Endothelial cell of umbilical vein (primary cell): ENCODE data around the gene DDX10. TPM values are rescaled to one million over a fixed set of nuclear protein-coding genes. Genes with fewer than 3 reads are reported as not detected.

ENCODE experiments used
- BruUV-seq: library from RNA; stranded (reverse); fragments of 400-500 nt; replicated peaks from 2 replicates; lab custom pipeline; 2021; lab: Mats Ljungman, UMichigan
- CTCF ChIA-PET: fragments of 300-600, 350-600 bp; sonication (Branson Sonifier 250); formaldehyde crosslinking; loops from one replicate; lab custom pipeline; 2021; ENCODE audit warnings: antibody characterized with exemption, inconsistent platforms; lab: Charles Lee
- POLR2A ChIA-PET: fragments of 300-600, 350-600 bp; sonication (Branson Sonifier 250); formaldehyde crosslinking; loops from one replicate; lab custom pipeline; 2021; ENCODE audit warnings: antibody characterized with exemption, inconsistent platforms; lab: Charles Lee
- DNase-seq: peaks from one replicate; pipeline ENCODE4 v3.0.0-alpha.2; 2011; ENCODE audit warnings: low read depth, low spot score
- FAIRE-seq: peaks from 2 replicates; lab custom pipeline; 2011; peaks lifted over from hg19 to GRCh38; lab: Jason Lieb, UNC
- H2AFZ ChIP-seq: 2 replicates; pipeline ENCODE4 v1.6.0; 2012; ENCODE audit warnings: low read depth, low read length, control low read depth, inconsistent platforms
- H3K27ac ChIP-seq: 2 replicates; pipeline ENCODE4 v1.5.1; 2011; ENCODE audit warnings: low read depth, mild to moderate bottlenecking, control low read depth, low read length, moderate library complexity; ENCODE audit not compliant: insufficient read depth
- H3K27me3 ChIP-seq, 2 experiments: 2 replicates each; pipeline versions ENCODE4 v1.6.0 to v1.6.1; 2011; ENCODE audit warnings: low read length in 2 of 2, mixed read lengths in 1 of 2; ENCODE audit not compliant: control insufficient read depth in 2 of 2, insufficient read depth in 2 of 2
- H3K36me3 ChIP-seq, 2 experiments: 2 replicates in 1 of 2; 3 replicates in 1 of 2; pipeline ENCODE4 v1.5.1; 2011; ENCODE audit warnings: low read length in 2 of 2, mild to moderate bottlenecking in 1 of 2, moderate library complexity in 1 of 2; ENCODE audit not compliant: control insufficient read depth in 2 of 2, insufficient read depth in 2 of 2; ENCODE audit errors: extremely low read depth in 1 of 2
- H3K4me1 ChIP-seq: 3 replicates; pipeline ENCODE4 v1.5.1; 2011; ENCODE audit warnings: mild to moderate bottlenecking, low read length; ENCODE audit not compliant: control insufficient read depth, insufficient read depth; ENCODE audit errors: extremely low read depth
- H3K4me2 ChIP-seq: 2 replicates; pipeline ENCODE4 v1.6.1; 2011; ENCODE audit warnings: low read length, control low read depth, mixed read lengths; ENCODE audit not compliant: insufficient read depth
- H3K4me3 ChIP-seq, 3 experiments: fragments of 200-600 bp in 1 of 3; sonication (generic), shearing (Covaris generic) in 1 of 3; replicated peaks in 1 of 3; 2 replicates each; pipeline ENCODE4 v1.5.1; 2011 to 2016; ENCODE audit warnings: control low read depth in 3 of 3, low read length in 3 of 3, mild to moderate bottlenecking in 2 of 3, inconsistent platforms in 1 of 3, low read depth in 1 of 3, moderate library complexity in 1 of 3; ENCODE audit not compliant: insufficient read depth in 1 of 3
- H3K79me2 ChIP-seq: 2 replicates; pipeline ENCODE4 v1.6.0; 2012; ENCODE audit warnings: low read length, inconsistent platforms; ENCODE audit not compliant: control insufficient read depth, insufficient read depth
- H3K9ac ChIP-seq: replicated peaks from 2 replicates; pipeline ENCODE3; 2011; ENCODE audit warnings: low read length, control low read depth; ENCODE audit not compliant: insufficient read depth; ENCODE audit errors: extremely low read depth
- H3K9me1 ChIP-seq: replicated peaks from 3 replicates; pipeline ENCODE4 v1.6.0; 2011; ENCODE audit warnings: mild to moderate bottlenecking, low read length; ENCODE audit not compliant: control insufficient read depth, insufficient read depth; ENCODE audit errors: extremely low read depth
- H3K9me3 ChIP-seq: replicated peaks from 2 replicates; pipeline ENCODE4 v1.5.1; 2012; ENCODE audit warnings: low read length, inconsistent platforms; ENCODE audit not compliant: control insufficient read depth, insufficient read depth
- H4K20me1 ChIP-seq: replicated peaks from 2 replicates; pipeline ENCODE3; 2011; ENCODE audit warnings: mild to moderate bottlenecking, low read length; ENCODE audit not compliant: control insufficient read depth, insufficient read depth; ENCODE audit errors: extremely low read depth
- EZH2 ChIP-seq: IDR thresholded peaks from 2 replicates; pipeline ENCODE4 v1.6.1; 2012; ENCODE audit warnings: borderline replicate concordance, low read depth, mild to moderate bottlenecking, moderate library complexity, low read length, inconsistent platforms; ENCODE audit not compliant: severe bottlenecking
- FOS ChIP-seq: IDR thresholded peaks from 2 replicates; pipeline ENCODE4 v1.6.1; 2011; ENCODE audit warnings: mild to moderate bottlenecking, low read length, moderate library complexity, borderline replicate concordance; ENCODE audit not compliant: insufficient read depth
- GATA2 ChIP-seq: IDR thresholded peaks from 2 replicates; pipeline ENCODE4 v1.7.0; 2011; ENCODE audit warnings: low read depth, mild to moderate bottlenecking, moderate library complexity, mixed read lengths, low read length; ENCODE audit not compliant: insufficient read length, insufficient read depth
- JUN ChIP-seq: IDR thresholded peaks from 2 replicates; pipeline ENCODE4 v1.6.1; 2011; ENCODE audit warnings: borderline replicate concordance, low read depth; ENCODE audit not compliant: insufficient read length, insufficient read depth
- MYC ChIP-seq: IDR thresholded peaks from one replicate; pipeline ENCODE4 v1.6.1; 2011; ENCODE audit warnings: mild to moderate bottlenecking, low read depth, low read length
- POLR2A ChIP-seq: IDR thresholded peaks from 2 replicates; pipeline ENCODE4 v1.6.1; 2012; ENCODE audit warnings: low read depth, mild to moderate bottlenecking, control low read depth, low read length
- POLR2AphosphoS5 ChIP-seq: IDR thresholded peaks from 2 replicates; pipeline ENCODE4 v1.6.1; 2012; ENCODE audit warnings: low read depth, mild to moderate bottlenecking, control low read depth, low read length, moderate library complexity; ENCODE audit not compliant: insufficient read depth
- dilution Hi-C: fragments of 300-500 bp; cut with MboI; formaldehyde crosslinking; loops from one replicate; pipeline ENCODE4 v1.15.0; 2019; ENCODE audit warnings: low sequenced_read_pairs; ENCODE audit not compliant: extremely low pct_ligation_motif_present
- intact Hi-C: fragments of 100-400 bp; cut with micrococcal nuclease; formaldehyde crosslinking; loops from one replicate; pipeline ENCODE4 v1.10.0; 2022
- polyA plus RNA-seq, 4 experiments: library from polyadenylated mRNA; depleted of rRNA in 3 of 4; stranded (reverse) in 3 of 4; unstranded in 1 of 4; fragments of >200 nt; gene quantifications; 2 replicates each; pipeline versions ENCODE4 v1.2.1 to v1.2.3, GENCODE V29; 2011 to 2012; ENCODE audit warnings: missing spikeins in 1 of 4
- total RNA-seq: library from RNA; stranded (reverse); gene quantifications from 2 replicates; pipeline ENCODE4 v1.2.3, GENCODE V29; 2021
- TF ChIP-seq, protein P1 (sequence below), 2 donors: IDR thresholded peaks; 1 replicate in 1 of 2; 2 replicates in 1 of 2; pipeline ENCODE4 v1.5.1; 2011; ENCODE audit warnings: low read length in 2 of 2, mild to moderate bottlenecking in 2 of 2, moderate library complexity in 2 of 2, control low read depth in 1 of 2, inconsistent platforms in 1 of 2, low read depth in 1 of 2; ENCODE audit not compliant: insufficient read depth in 1 of 2; ENCODE audit errors: extremely low read depth in 1 of 2
- TF ChIP-seq, protein P2 (sequence below): IDR thresholded peaks from 2 replicates; pipeline ENCODE4 v1.6.1; 2011; ENCODE audit not compliant: insufficient read depth, insufficient read length

Gene DDX10
- total and polyA plus RNA-seq, 2 donors (not counting 3 experiments of a cell fraction or from before 2014, with no cell fraction given) = 29.8 to 35.2 TPM

DNA sequence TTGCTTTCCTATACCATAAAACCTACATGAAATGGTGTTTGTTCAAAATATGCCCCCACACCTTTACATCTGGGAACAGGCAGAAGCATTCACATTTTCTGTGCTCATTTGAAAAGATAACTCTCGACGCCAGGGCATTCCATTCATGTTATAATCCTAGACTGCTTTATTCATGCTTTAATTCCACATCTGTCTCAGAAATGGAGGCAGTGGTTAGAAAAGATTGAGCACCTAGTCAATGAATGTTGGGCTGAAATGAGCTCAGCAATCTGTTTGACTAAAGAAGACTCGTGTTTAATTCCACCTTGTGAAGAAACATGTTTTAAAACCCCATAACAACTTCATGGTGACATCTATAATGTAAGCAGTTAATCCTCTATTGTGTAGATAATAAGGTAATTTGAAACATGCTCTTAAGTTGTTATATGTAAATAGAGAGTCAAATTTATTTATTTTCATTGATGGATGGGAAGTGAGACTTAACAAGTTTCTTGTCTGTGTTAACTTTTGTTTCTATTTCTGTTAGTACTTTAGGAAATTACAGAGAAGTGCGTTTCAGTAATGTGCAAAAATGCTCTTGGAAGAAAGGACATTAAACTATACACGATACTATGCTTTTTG, 217.5 kb downstream of the DDX10 start:
- Histone ChIP-seq H3K4me2 (no peak overlapping the region), H3K36me3 (no peaks in the 10 kb centered on the region), H3K9ac (no peak overlapping the region), H3K27ac (no peak overlapping the region), H3K9me1 (no peaks in the 10 kb centered on the region), H3K4me3 (no peak overlapping the region), H2AFZ (no peak overlapping the region), H4K20me1 (no peaks in the 10 kb centered on the region), H3K79me2 (no peaks in the 10 kb centered on the region), H3K4me1 (peaks cover 36% of the 10 kb centered on the region), H3K9me3 (no peaks in the 10 kb centered on the region), H3K27me3 (no peaks in the 10 kb centered on the region)
- no peak for TF ChIP-seq JUN
- CTCF ChIA-PET = no interaction called here
- no peak for DNase-seq
- no peak for FAIRE-seq
- BruUV-seq = no TSS peak
- POLR2A ChIA-PET = no interaction called here
- intact Hi-C loops = no loop called here
- dilution Hi-C loops = no loop called here

DNA sequence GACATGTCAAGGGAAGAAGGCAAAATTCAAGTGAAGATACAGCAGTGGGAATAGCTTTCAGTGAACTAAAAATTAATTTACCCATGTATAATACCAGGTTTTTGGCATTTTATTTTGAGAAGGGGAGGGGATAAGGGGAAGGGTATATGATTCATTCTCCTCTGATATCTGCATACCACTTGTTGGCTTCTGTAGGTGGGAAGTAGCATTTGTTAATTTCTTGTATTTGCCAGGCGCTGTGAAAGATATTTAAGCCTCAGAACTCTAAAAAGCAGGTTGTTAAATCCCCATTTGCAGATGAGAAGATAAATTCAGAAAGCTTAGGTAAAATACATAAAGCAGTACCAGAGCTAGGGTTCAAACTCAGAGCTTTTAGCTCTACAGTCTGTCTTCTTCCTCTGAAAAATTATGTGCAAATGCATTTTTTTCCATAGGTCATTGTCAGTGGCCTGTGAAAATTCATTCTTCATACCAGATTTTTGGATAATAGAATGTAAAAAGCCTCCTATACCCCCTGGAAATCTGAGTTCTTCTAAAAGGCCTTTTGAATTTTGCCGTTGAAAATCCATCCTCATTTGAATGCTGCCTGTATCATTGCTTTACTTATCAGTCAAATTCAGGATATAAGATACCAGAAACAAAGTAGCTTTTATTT, 221.3 kb downstream of the DDX10 start:
- Histone ChIP-seq H3K9me1 (no peaks in the 10 kb centered on the region), H3K79me2 (no peaks in the 10 kb centered on the region), H3K9me3 (no peaks in the 10 kb centered on the region), H3K27me3 (no peaks in the 10 kb centered on the region), H4K20me1 (no peaks in the 10 kb centered on the region), H3K4me2 (peak overlapping the region; percentile 37), H3K9ac (no peak overlapping the region), H3K4me1 (peaks cover 24% of the 10 kb centered on the region), H3K27ac (peak overlapping the region; percentile 48), H3K4me3 (no peak overlapping the region), H3K36me3 (no peaks in the 10 kb centered on the region), H2AFZ (no peak overlapping the region)
- CTCF ChIA-PET = interaction anchor here (0.7 to 2.3 kb wide), 5 partner anchors 10 to 41 kb away, joined by 3 to 11 read pairs (median 3); no protein-coding TSS in a partner anchor
- FAIRE-seq = no peak
- BruUV-seq = TSS peak; percentile 37
- POLR2A ChIA-PET = no interaction called here
- no peak for TF ChIP-seq EZH2
- no peak for TF ChIP-seq JUN
- no peak for TF ChIP-seq POLR2AphosphoS5
- TF ChIP-seq POLR2A = no peak
- no peak for TF ChIP-seq FOS
- TF ChIP-seq MYC = no peak
- TF ChIP-seq, protein P1, sequence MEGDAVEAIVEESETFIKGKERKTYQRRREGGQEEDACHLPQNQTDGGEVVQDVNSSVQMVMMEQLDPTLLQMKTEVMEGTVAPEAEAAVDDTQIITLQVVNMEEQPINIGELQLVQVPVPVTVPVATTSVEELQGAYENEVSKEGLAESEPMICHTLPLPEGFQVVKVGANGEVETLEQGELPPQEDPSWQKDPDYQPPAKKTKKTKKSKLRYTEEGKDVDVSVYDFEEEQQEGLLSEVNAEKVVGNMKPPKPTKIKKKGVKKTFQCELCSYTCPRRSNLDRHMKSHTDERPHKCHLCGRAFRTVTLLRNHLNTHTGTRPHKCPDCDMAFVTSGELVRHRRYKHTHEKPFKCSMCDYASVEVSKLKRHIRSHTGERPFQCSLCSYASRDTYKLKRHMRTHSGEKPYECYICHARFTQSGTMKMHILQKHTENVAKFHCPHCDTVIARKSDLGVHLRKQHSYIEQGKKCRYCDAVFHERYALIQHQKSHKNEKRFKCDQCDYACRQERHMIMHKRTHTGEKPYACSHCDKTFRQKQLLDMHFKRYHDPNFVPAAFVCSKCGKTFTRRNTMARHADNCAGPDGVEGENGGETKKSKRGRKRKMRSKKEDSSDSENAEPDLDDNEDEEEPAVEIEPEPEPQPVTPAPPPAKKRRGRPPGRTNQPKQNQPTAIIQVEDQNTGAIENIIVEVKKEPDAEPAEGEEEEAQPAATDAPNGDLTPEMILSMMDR (IDR thresholded peaks at IDR 0.05; ENCODE audit: extremely low read depth in 1 of 2, insufficient read depth in 1 of 2, low read depth in 1 of 2, low read length in 2 of 2) = no peak
- TF ChIP-seq, protein P2, sequence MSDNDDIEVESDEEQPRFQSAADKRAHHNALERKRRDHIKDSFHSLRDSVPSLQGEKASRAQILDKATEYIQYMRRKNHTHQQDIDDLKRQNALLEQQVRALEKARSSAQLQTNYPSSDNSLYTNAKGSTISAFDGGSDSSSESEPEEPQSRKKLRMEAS = no peak
- no peak for TF ChIP-seq GATA2
- intact Hi-C loops = loop anchor here (1.0 to 5.0 kb wide), 2 partner anchors 9 to 1826 kb away; partner anchors contain the start of gene ARHGAP20
- DNase-seq = no peak
- dilution Hi-C loops = no loop called here
